IPS DF 4.7 (cell line): ENCODE measurements around the gene RORB.

Experiments
- DNase-seq: peaks from one replicate; pipeline ENCODE4 v3.0.0-alpha.2; 2013; ENCODE audit warnings: low spot score; ENCODE audit errors: extremely low read depth

RORB gene

GRCh38 chr9:74496819-74497747 is at the start of gene RORB:
Gene RORB (plus strand): TSS chr9:74497335. CDS start chr9:74497977, 642 bp downstream.
- DNase-seq: no peak

- no peak for DNase-seq
Observed at GRCh38 chr9:74447451-74448193, 49.5 kb upstream of the RORB start.

GRCh38 chr9:74449060-74449459 is 48.1 kb upstream of the RORB start:
- DNase-seq: no peak

GRCh38 chr9:74458832-74459231 is 38.3 kb upstream of the RORB start:
- DNase-seq: no peak

GRCh38 chr9:74463825-74464224 is 33.3 kb upstream of the RORB start:
- DNase-seq: no peak

- no peak for DNase-seq
Observed at GRCh38 chr9:74478606-74479005, 18.5 kb upstream of the RORB start.

GRCh38 chr9:74479711-74480110 is 17.4 kb upstream of the RORB start:
- DNase-seq: no peak

- DNase-seq: no peak
Observed at GRCh38 chr9:74487395-74487794, 9.7 kb upstream of the RORB start.

- DNase-seq: no peak
Observed at GRCh38 chr9:74493512-74493911, 3.6 kb upstream of the RORB start.

GRCh38 chr9:74494490-74494889 is 2.6 kb upstream of the RORB start:
- no peak for DNase-seq

- no peak for DNase-seq
Observed at GRCh38 chr9:74496406-74496805, 729 bp upstream of the RORB start.

GRCh38 chr9:74497748-74498620 is 849 bp downstream of the RORB start:
- DNase-seq: no peak

- DNase-seq: no peak
Observed at GRCh38 chr9:74498621-74499095, 1.5 kb downstream of the RORB start.

- DNase-seq: no peak
Observed at GRCh38 chr9:74499111-74499601, 2.0 kb downstream of the RORB start.

GRCh38 chr9:74499770-74500583 is 2.8 kb downstream of the RORB start:
- DNase-seq: no peak

GRCh38 chr9:74500584-74500924 is 3.4 kb downstream of the RORB start:
- no peak for DNase-seq

GRCh38 chr9:74501570-74501969 is 4.4 kb downstream of the RORB start:
- DNase-seq: no peak

GRCh38 chr9:74503219-74503618 is 6.1 kb downstream of the RORB start:
- DNase-seq: no peak

GRCh38 chr9:74503666-74504065 is 6.5 kb downstream of the RORB start:
- DNase-seq: no peak

GRCh38 chr9:74511333-74511732 is 14.2 kb downstream of the RORB start:
- DNase-seq: no peak
